ENCODE measurements around the gene TUFT1.

GRCh38 chr1:151585622-151586021 lies 45.5 kb downstream of the TUFT1 start:
- TF ChIP-seq POLR2A (IDR thresholded peaks at IDR 0.05; ENCODE audit: low read depth, low read length), result no peak
- no peak for TF ChIP-seq POLR2AphosphoS5 (IDR thresholded peaks at IDR 0.05; ENCODE audit: low read depth, low read length)
- TF ChIP-seq TAF1 (IDR thresholded peaks at IDR 0.05; ENCODE audit: low read depth, low read length), result no peak
- no peak for TF ChIP-seq POU2F2 (IDR thresholded peaks at IDR 0.05; ENCODE audit: low read depth, low read length)
- TF ChIP-seq SPI1 (IDR thresholded peaks at IDR 0.05; ENCODE audit: low read depth, low read length), result peak; percentile 46

Measured in GM12891 (cell line).